Keratinocyte (primary cell): ENCODE results near the gene OR4K5. TPM values are rescaled to one million over a fixed set of nuclear protein-coding genes. Genes with fewer than 3 reads are reported as not detected.

ENCODE experiments used
- DNase-seq: peaks from one replicate; pipeline ENCODE4 v3.0.0-alpha.2; 2011; ENCODE audit warnings: low read depth, missing footprints, low spot score
- FAIRE-seq: peaks from 2 replicates; lab custom pipeline; 2011; peaks lifted over from hg19 to GRCh38; lab: Jason Lieb, UNC
- H2AFZ ChIP-seq: 2 replicates; pipeline ENCODE4 v1.6.0; 2012; ENCODE audit warnings: low read length, control low read depth, inconsistent platforms; ENCODE audit not compliant: control insufficient read depth
- H3K27ac ChIP-seq: 2 replicates; pipeline ENCODE4 v1.5.1; 2011; ENCODE audit warnings: low read length; ENCODE audit not compliant: control insufficient read depth, insufficient read depth
- H3K27me3 ChIP-seq: 3 replicates; pipeline ENCODE4 v1.6.0; 2011; ENCODE audit warnings: low read length; ENCODE audit not compliant: control insufficient read depth, insufficient read depth; ENCODE audit errors: extremely low read depth
- H3K36me3 ChIP-seq, 2 experiments: 2 replicates in 1 of 2; 3 replicates in 1 of 2; pipeline ENCODE4 v1.5.1; 2011; ENCODE audit warnings: low read length in 2 of 2, mild to moderate bottlenecking in 1 of 2; ENCODE audit not compliant: control insufficient read depth in 2 of 2, insufficient read depth in 2 of 2; ENCODE audit errors: extremely low read depth in 1 of 2
- H3K4me1 ChIP-seq: 3 replicates; pipeline ENCODE4 v1.5.1; 2011; ENCODE audit warnings: low read length; ENCODE audit not compliant: control insufficient read depth, insufficient read depth; ENCODE audit errors: extremely low read depth
- H3K4me2 ChIP-seq: 3 replicates; pipeline ENCODE4 v1.6.0; 2011; ENCODE audit warnings: low read depth, low read length; ENCODE audit not compliant: control insufficient read depth, insufficient read depth; ENCODE audit errors: extremely low read depth
- H3K4me3 ChIP-seq, 3 experiments: fragments of 200-600 bp in 1 of 3; sonication (generic) in 1 of 3; 2 replicates in 2 of 3; 3 replicates in 1 of 3; pipeline ENCODE4 v1.5.1; 2011 to 2016; ENCODE audit warnings: low read length in 3 of 3, mild to moderate bottlenecking in 3 of 3, control low read depth in 2 of 3, inconsistent platforms in 1 of 3, low read depth in 1 of 3, mixed read lengths in 1 of 3, mixed run types in 1 of 3, moderate library complexity in 1 of 3; ENCODE audit not compliant: control insufficient read depth in 2 of 3, insufficient read depth in 2 of 3; ENCODE audit errors: extremely low read depth in 1 of 3
- H3K79me2 ChIP-seq: 2 replicates; pipeline ENCODE4 v1.6.0; 2012; ENCODE audit warnings: low read length; ENCODE audit not compliant: control insufficient read depth, insufficient read depth
- H3K9ac ChIP-seq: 3 replicates; pipeline ENCODE4 v1.6.0; 2011; ENCODE audit warnings: low read length; ENCODE audit not compliant: control insufficient read depth, insufficient read depth; ENCODE audit errors: extremely low read depth
- H3K9me1 ChIP-seq: 3 replicates; pipeline ENCODE4 v1.6.0; 2011; ENCODE audit warnings: low read length; ENCODE audit not compliant: control insufficient read depth, insufficient read depth; ENCODE audit errors: extremely low read depth
- H3K9me3 ChIP-seq: 2 replicates; pipeline ENCODE4 v1.5.1; 2012; ENCODE audit warnings: low read depth, low read length; ENCODE audit not compliant: control insufficient read depth
- H4K20me1 ChIP-seq: 3 replicates; pipeline ENCODE4 v1.6.0; 2011; ENCODE audit warnings: low read length; ENCODE audit not compliant: control insufficient read depth, insufficient read depth; ENCODE audit errors: extremely low read depth
- CTCF ChIP-seq, 3 experiments: IDR thresholded peaks in 1 of 3; conservative IDR thresholded peaks in 1 of 3; optimal IDR thresholded peaks in 1 of 3; 2 replicates in 2 of 3; 3 replicates in 1 of 3; pipeline versions ENCODE3 to v1.5.1; 2011; ENCODE audit warnings: low read length in 3 of 3, mild to moderate bottlenecking in 3 of 3, moderate library complexity in 2 of 3, control low read depth in 1 of 3, inconsistent platforms in 1 of 3; ENCODE audit not compliant: insufficient read depth in 2 of 3; ENCODE audit errors: extremely low read depth in 1 of 3
- EZH2 ChIP-seq: IDR thresholded peaks from one replicate; pipeline ENCODE4 v1.6.1; 2012; ENCODE audit warnings: inconsistent platforms, mild to moderate bottlenecking, low read length, moderate library complexity
- dilution Hi-C: fragments of 300-500 bp; cut with MboI; formaldehyde crosslinking; loops from one replicate; pipeline ENCODE4 v1.7.0; 2020; ENCODE audit warnings: low sequenced_read_pairs; ENCODE audit not compliant: extremely low pct_ligation_motif_present
- polyA minus RNA-seq, 3 experiments: library from RNA; depleted of rRNA, polyadenylated mRNA; stranded (reverse); fragments of >200 nt; gene quantifications; 1 replicate in 1 of 3; 2 replicates in 1 of 3; 3 replicates in 1 of 3; pipeline ENCODE4 v1.2.3, GENCODE V29; 2011
- polyA plus RNA-seq, 5 experiments: library from polyadenylated mRNA; depleted of rRNA in 3 of 5; stranded (reverse) in 3 of 5; stranded (forward) in 1 of 5; unstranded in 1 of 5; fragments of >200 nt; gene quantifications; 1 replicate in 1 of 5; 2 replicates in 3 of 5; 3 replicates in 1 of 5; pipeline versions ENCODE4 v1.2.1 to v1.2.3, GENCODE V29; 2011 to 2012; ENCODE audit warnings: missing spikeins in 2 of 5, low read depth in 1 of 5, low replicate concordance in 1 of 5

Gene OR4K5
- polyA plus RNA-seq (not detected in 3 replicates), polyA minus RNA-seq (not detected in 3 replicates)
- polyA plus RNA-seq (2011; ENCODE audit: low read depth), result not detected
- not detected in 2 replicates for polyA plus RNA-seq (2011; cell fraction: cytosol; rRNA removed)
- not detected in 2 replicates for polyA plus RNA-seq (2011; cell fraction: nucleus; rRNA removed)
- polyA plus RNA-seq (2012; ENCODE audit: low replicate concordance), result not detected in 2 replicates
- not detected for polyA minus RNA-seq (2011; cell fraction: cytosol; rRNA and poly(A)+ RNA removed)
- polyA minus RNA-seq (2011; cell fraction: nucleus; rRNA and poly(A)+ RNA removed), result not detected in 2 replicates

- dilution Hi-C loops, result no loop called here
- Histone ChIP-seq H3K4me2 (no peak within 1 kb of the TSS), H3K9me1 (no peaks in the 10 kb centered on the region), H4K20me1 (no peaks in the 10 kb centered on the region), H3K9me3 (no peaks in the 10 kb centered on the region), H3K4me1 (no peaks in the 10 kb centered on the region), H3K27ac (no peak within 1 kb of the TSS), H2AFZ (no peak within 1 kb of the TSS), H3K4me3 (no peak within 1 kb of the TSS), H3K36me3 (no peaks in the 10 kb centered on the region), H3K79me2 (no peaks in the 10 kb centered on the region), H3K9ac (no peak within 1 kb of the TSS), H3K27me3 (no peaks in the 10 kb centered on the region)
- TF ChIP-seq EZH2, result no peak
- TF ChIP-seq CTCF (optimal IDR thresholded peaks at IDR 0.05 in 1 of 3, IDR thresholded peaks at IDR 0.05 in 1 of 3, conservative IDR thresholded peaks at IDR 0.05 in 1 of 3; ENCODE audit: extremely low read depth in 1 of 3, insufficient read depth in 2 of 3, low read length in 3 of 3), result no peak
- DNase-seq (no peak), FAIRE-seq (no peak)
Observed at GRCh38 chr14:19920021-19920657, at the start of gene OR4K5. Gene OR4K5 (plus strand): TSS chr14:19920607. CDS start chr14:19920607, 0 bp downstream.

- FAIRE-seq (no peak), DNase-seq (no peak)
- Histone ChIP-seq H3K27ac (no peak overlapping the region), H3K9me3 (peaks cover 5% of the 10 kb centered on the region), H3K4me3 (no peak overlapping the region), H4K20me1 (no peaks in the 10 kb centered on the region), H3K79me2 (no peaks in the 10 kb centered on the region), H3K9me1 (no peaks in the 10 kb centered on the region), H2AFZ (no peak overlapping the region), H3K4me1 (no peaks in the 10 kb centered on the region), H3K27me3 (no peaks in the 10 kb centered on the region), H3K4me2 (no peak overlapping the region), H3K36me3 (no peaks in the 10 kb centered on the region), H3K9ac (no peak overlapping the region)
- no peak for TF ChIP-seq EZH2
- no peak for TF ChIP-seq CTCF (optimal IDR thresholded peaks at IDR 0.05 in 1 of 3, IDR thresholded peaks at IDR 0.05 in 1 of 3, conservative IDR thresholded peaks at IDR 0.05 in 1 of 3; ENCODE audit: extremely low read depth in 1 of 3, insufficient read depth in 2 of 3, low read length in 3 of 3)
- dilution Hi-C loops, result no loop called here
Observed at GRCh38 chr14:19873178-19873577, 47.2 kb upstream of the OR4K5 start.
